Stimulated activated CD4-positive, alpha-beta T cell treated with anti-CD3 and anti-CD28 coated beads, Interleukin-15, amount 100 ng/mL, for 24 hours (primary cell): ENCODE measurements around the gene ATP13A3.

ENCODE experiments used
- DNase-seq: peaks from one replicate; pipeline ENCODE4 v3.0.0-alpha.2; 2020

ATP13A3 gene

GRCh38 chr3:194474675-194475074 is 12.1 kb downstream of the ATP13A3 start:
- DNase-seq, result no peak

DNA sequence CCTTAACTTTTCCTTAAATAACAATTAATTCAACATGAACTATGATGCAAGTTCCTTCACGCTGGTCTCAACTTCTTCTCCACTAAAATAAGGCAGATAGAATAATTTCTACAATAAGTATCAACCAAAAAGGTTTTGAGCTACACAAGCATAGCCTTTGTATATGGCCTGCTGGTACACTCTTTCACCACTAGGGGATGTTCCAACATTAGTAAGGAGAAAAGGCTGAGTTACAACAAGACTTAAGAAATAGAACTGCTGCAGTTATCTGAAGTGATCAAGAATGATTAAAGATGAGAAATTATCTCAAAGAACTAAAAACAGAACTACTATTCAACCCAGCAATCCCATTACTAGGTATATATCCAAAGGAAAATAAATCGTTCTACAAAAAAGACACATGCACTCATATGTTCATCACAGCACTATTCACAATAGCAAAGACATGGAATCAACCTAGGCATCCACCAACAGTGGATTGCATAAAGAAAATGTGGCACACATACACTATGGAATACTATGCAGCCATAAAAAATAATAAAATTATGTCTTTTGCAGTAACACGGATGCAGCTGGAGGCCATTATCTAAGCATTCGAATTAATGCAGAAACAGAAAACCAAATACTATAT is 14.4 kb downstream of the ATP13A3 start:
- no peak for DNase-seq

DNA sequence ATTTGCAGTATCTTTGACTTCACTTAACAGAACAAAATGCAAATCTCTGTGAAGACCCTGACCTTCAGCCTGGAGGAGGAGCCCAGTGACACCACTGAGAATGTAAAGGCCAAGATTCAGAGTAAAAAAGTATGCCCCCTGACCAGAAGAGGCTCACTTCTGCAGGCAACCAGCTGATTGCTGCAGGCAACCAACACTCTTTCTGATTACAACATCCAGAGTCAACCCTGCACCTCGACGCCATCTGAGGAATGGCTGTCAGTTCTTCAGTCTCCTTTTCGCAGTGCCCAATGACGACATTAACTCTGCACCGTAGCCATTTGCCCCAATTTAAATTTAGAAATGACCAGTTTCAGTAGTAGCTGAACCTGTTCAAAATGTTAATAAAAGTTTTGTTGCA is 14.9 kb downstream of the ATP13A3 start:
- DNase-seq, result no peak

GRCh38 chr3:194470615-194471014 is 16.2 kb downstream of the ATP13A3 start:
- DNase-seq, result no peak

DNA sequence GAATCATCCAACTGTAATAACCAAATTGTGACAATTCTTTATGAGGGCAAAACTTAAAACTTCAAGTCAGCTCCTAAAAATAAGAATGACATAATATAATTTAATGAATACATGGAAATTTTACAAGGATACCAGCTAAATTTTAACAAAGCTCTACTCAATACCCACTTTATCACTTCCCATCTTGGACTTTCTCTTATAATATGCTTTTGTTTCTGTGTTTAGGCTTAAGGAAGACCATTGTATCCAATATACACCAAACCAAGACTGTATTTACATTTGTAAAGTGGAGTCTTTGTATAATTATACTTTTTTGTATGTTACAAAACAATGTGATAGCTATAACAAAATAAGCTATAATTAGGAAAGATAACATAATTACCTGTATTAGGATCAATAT is 16.8 kb downstream of the ATP13A3 start:
- DNase-seq, result no peak

DNA sequence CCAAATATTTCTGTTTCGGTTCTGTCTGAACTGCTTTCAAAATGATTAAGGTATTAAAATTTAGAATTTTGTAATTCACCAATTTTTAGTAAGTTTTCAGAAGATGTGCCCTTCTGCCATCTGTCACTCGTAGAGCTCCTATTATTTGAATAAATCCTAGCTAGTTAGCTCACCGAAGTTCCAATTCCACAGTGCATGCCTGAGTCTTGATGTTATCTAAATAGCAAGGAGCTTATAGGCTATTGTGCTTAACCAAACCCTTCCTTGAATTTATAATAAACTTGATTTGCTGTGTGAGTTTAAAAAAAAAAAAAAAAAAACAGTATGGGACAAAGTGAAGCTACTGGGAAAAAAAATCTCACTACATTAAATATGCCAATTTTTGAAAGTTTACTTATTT is 18.7 kb downstream of the ATP13A3 start:
- no peak for DNase-seq

GRCh38 chr3:194466761-194467356 is 19.9 kb downstream of the ATP13A3 start:
- no peak for DNase-seq

- no peak for DNase-seq
Observed at GRCh38 chr3:194465920-194466570, 20.8 kb downstream of the ATP13A3 start.

- no peak for DNase-seq
Observed at GRCh38 chr3:194465246-194465645, 21.6 kb downstream of the ATP13A3 start.

- no peak for DNase-seq
Observed at GRCh38 chr3:194464692-194465091, 22.1 kb downstream of the ATP13A3 start.

GRCh38 chr3:194462936-194463335 is 23.9 kb downstream of the ATP13A3 start:
- no peak for DNase-seq

DNA sequence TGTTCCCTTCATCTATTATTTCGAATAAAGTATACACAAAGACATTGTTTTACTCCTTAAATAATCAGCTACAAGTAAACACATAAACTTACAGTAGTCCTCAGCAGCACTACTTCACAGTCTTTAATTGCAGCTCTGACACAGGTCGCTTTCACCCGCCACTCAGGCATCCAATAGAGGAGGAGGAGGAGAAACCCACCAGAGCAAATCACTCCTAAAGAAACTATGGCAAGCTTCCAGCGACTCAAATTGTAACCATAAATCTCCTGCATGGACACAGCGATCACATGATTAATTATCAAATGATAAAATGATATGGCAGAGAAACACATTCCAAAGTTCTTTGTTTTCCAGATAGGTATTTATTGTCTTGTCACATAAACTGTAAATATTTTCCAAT is 26.2 kb downstream of the ATP13A3 start:
- no peak for DNase-seq

DNA sequence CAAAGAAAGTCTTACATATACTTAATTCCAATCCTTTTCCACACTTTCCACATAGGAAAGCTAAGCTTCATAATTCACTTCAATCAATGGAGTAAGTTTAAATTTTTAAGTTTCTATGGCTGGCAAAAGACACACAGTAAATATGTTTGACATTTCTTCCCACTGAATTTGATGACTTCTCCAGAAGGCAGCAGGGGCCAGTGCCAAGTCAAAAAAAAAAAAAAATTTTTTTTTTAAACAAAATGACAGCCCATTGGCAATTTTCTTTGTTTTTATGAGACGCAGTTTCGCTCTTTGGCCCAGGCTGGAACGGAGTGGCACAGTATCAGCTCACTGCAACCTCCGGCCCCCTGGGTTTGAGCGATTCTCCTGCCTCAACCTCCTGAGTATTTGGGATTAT is 28.7 kb downstream of the ATP13A3 start:
- no peak for DNase-seq

DNA sequence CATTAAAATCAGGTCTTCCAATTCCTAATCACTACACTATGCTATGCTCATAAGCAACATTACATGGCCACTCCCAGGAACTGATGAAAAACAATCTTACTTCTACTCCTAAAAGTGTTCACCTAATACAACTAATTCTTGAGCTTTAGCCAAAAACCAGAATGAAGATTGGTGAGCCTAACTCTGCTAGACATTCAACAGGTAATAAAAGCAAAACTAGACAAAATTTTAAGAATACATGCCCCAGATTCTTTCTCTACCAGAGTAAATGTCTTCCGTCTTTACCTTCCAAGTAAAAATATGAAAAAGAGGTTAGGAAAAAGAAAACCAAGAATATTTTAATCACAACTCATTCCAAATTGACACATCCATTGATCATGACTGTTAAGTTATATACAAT is 31.3 kb downstream of the ATP13A3 start:
- DNase-seq, result no peak

- DNase-seq, result no peak
Observed at GRCh38 chr3:194450341-194450740, 36.5 kb downstream of the ATP13A3 start.

DNA sequence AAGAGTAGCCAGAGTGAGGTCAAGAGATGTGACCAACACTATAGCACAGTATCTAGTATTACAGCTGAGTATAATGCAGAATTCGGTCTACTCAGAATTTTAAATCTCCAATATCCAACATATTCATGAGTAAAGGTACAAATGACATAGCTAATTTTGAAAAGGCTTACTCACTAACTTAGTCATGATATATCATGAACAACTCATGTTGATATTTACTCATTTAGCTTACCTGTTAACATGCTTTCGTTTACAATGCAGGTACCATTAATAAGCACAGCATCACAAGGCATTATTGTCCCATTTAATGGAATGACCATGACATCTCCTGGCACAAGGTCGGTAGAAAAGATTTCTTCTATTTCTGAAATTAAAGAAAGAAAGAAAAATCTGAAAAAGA is 36.9 kb downstream of the ATP13A3 start:
- no peak for DNase-seq

DNA sequence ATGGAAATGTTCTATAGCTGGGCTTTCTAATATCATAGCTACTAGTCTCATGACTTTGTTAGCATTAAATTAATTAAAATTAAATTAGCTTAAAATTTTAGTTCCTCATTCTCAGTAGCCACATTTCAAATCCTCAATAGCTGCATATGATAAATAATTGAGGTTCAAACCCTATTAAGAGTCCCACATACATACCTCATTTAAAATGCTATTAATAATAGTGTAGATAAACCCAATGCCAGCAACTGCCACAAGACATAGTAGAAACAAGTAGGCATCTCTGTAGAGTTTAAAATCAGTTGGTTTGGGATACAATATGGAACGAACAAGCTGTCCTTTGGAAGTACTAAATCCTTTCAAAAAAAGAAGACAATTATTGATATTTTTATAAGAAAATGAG is 39.1 kb downstream of the ATP13A3 start:
- no peak for DNase-seq

- no peak for DNase-seq
Observed at GRCh38 chr3:194447161-194447560, 39.6 kb downstream of the ATP13A3 start.

GRCh38 chr3:194446754-194447153 is 40.0 kb downstream of the ATP13A3 start:
- no peak for DNase-seq

DNA sequence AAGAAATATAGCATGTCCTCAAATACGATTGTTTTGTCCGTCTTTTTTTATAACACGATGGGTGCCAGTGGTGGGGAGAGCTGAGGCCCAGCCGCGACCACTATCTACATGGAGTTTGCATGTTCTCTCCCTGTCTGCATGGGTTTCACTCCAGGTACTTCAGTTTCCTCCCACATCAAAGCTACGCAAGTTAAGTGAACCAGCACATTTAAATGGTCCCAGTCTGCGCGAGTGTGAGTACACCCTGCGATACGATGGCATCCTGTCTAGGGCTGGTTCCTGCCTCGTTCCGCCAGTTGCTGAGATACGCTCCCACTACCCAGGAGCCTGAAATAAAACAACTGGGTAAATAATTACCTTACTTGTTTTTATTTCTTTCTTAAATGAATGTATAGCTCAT is 40.6 kb downstream of the ATP13A3 start:
- DNase-seq, result no peak

GRCh38 chr3:194443901-194444300 is 42.9 kb downstream of the ATP13A3 start:
- no peak for DNase-seq

- DNase-seq, result no peak
Observed at GRCh38 chr3:194440756-194441155, 46.0 kb downstream of the ATP13A3 start.

GRCh38 chr3:194439881-194440550 is 46.8 kb downstream of the ATP13A3 start:
- DNase-seq, result no peak

DNA sequence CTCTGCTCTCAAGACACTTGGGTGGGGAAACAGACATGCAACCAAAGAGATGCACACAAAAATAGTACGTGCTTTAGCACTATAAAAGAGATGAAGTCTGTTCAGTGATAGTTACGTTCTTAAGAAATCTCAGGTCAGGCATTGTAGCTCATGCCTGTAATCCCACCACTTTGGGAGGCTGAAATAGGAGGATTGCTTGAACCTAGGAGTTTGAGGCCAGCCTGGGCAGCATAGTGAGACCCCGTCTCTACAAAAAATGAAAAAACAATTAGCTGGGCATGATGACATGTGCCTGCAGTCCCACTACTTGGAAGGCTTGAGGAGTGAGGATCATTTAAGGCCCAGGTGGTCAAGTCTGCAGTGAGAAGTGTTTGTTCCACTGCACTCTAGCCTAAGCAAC is 52.3 kb downstream of the ATP13A3 start:
- no peak for DNase-seq
